Activated CD8-positive, alpha-beta memory T cell treated with anti-CD3 and anti-CD28 coated beads for 36 hours (primary cell): Measurements from ENCODE around the gene CKB. TPM values are rescaled to one million over a fixed set of nuclear protein-coding genes. Genes with fewer than 3 reads are reported as not detected.

ENCODE experiments used
- CTCF ChIA-PET: fragments of 350-600 bp; sonication (Branson Sonifier 250); formaldehyde crosslinking; loops from one replicate; lab custom pipeline; 2021; ENCODE audit warnings: antibody characterized with exemption; lab: Charles Lee
- POLR2A ChIA-PET: fragments of 350-600 bp; sonication (Branson Sonifier 250); formaldehyde crosslinking; loops from one replicate; lab custom pipeline; 2021; ENCODE audit warnings: antibody characterized with exemption; lab: Charles Lee
- total RNA-seq, 2 experiments: library from RNA; stranded (reverse); gene quantifications; one replicate each; pipeline ENCODE4 v1.2.3, GENCODE V29; 2021

CKB gene
- total RNA-seq, 2 experiments from 2014 or later: 1.7 to 3.0 TPM

- CTCF ChIA-PET: interaction anchor here (1.7 to 2.1 kb wide), 3 partner anchors 9 to 36 kb away, joined by 5 to 8 read pairs (median 7); no protein-coding TSS in a partner anchor
- POLR2A ChIA-PET: no interaction called here
Measured at GRCh38 chr14:103509864-103510723, 12.5 kb downstream of the CKB start.

- CTCF ChIA-PET: no interaction called here
Measured at GRCh38 chr14:103508521-103509329, 13.9 kb downstream of the CKB start.

DNA sequence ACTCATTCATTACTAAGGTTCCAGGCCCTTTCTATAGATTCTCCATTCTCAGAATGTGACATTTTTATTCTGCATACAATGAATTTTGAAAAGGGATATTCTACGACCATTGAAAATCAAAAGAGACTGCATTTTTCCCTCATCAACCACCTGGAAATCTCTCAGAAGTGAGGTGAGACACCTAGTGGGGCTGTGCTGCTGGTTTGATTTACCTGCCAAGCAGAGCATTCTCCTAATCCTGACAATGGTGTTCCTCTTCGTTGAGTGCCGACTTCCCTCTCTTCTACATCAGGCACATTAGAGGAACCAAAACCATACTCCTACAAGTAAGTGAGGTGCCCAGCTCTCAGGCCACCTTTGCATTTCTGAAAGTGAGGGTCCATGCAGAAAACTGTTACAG is 14.9 kb downstream of the CKB start:
- ChIA-PET CTCF (interaction anchor here (1.2 kb wide), 1 partner anchor 39 kb away, joined by 3 read pairs; no protein-coding TSS in a partner anchor), POLR2A (no interaction called here)

More at GRCh38 chr14:103508521-103509329, 13.9 kb downstream of the CKB start:
- POLR2A ChIA-PET: no interaction called here

GRCh38 chr14:103504991-103505565 is 17.6 kb downstream of the CKB start:
- ChIA-PET POLR2A (no interaction called here), CTCF (no interaction called here)

DNA sequence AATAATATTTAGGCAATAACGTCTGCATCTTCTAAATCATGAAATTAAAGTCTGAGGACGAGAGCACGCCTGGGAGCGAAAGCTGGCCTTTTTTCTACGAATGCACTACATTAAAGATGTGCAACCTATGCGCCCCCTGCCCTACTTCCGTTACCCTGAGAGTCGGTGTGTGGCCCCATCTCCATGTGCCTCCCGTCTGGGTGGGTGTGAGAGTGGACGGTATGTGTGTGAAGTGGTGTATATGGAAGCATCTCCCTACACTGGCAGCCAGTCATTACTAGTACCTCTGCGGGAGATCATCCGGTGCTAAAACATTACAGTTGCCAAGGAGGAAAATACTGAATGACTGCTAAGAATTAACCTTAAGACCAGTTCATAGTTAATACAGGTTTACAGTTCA is 19.3 kb downstream of the CKB start:
- ChIA-PET POLR2A (no interaction called here), CTCF (no interaction called here)

GRCh38 chr14:103502877-103503276 is 19.8 kb downstream of the CKB start:
- CTCF ChIA-PET: interaction anchor here (1.1 kb wide), 1 partner anchor 16 kb away, joined by 3 read pairs; no protein-coding TSS in a partner anchor
- POLR2A ChIA-PET: no interaction called here

- POLR2A ChIA-PET: no interaction called here
Measured at GRCh38 chr14:103501921-103502669, 20.5 kb downstream of the CKB start.

GRCh38 chr14:103501041-103501870 is 21.4 kb downstream of the CKB start:
- POLR2A ChIA-PET: no interaction called here
- CTCF ChIA-PET: interaction anchor here (1.4 kb wide), 1 partner anchor 60 kb away, joined by 4 read pairs; the partner anchor contains the start of gene BAG5

More at GRCh38 chr14:103501921-103502669, 20.5 kb downstream of the CKB start:
- CTCF ChIA-PET: interaction anchor here (1.1 kb wide), 1 partner anchor 17 kb away, joined by 3 read pairs; no protein-coding TSS in a partner anchor

- ChIA-PET CTCF (interaction anchor here (0.6 to 2.7 kb wide), 9 partner anchors 10 to 127 kb away, joined by 3 to 8 read pairs (median 5); partner anchors contain the start of gene BAG5), POLR2A (no interaction called here)
Measured at GRCh38 chr14:103500148-103500990, 22.3 kb downstream of the CKB start.

DNA sequence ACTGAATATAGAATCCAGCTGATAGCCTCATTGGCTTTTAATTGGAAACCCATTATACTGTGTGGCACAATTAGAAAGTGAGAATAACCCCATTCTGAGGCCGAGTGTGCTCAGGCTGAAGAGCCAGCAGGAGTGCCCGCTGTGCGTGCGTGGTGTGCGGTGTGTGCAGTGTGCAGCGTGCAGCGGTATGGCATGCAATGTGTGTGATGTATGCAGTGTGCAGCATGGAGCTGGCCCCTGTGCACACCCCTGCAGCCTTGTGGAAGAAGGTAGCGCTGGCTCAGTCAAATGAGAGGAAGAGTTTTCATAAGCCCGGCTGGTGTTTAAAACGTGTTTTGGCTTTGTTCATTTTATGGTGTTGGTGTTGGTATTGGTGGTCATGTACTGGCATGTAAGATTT is 22.9 kb downstream of the CKB start:
- ChIA-PET CTCF (interaction anchor here (1.0 to 2.7 kb wide), 7 partner anchors 10 to 62 kb away, joined by 3 to 8 read pairs (median 5); partner anchors contain the start of gene BAG5), POLR2A (no interaction called here)

GRCh38 chr14:103496776-103497175 is 25.9 kb downstream of the CKB start:
- POLR2A ChIA-PET: no interaction called here
- CTCF ChIA-PET: no interaction called here

GRCh38 chr14:103495854-103496253 is 26.8 kb downstream of the CKB start:
- POLR2A ChIA-PET: no interaction called here
- CTCF ChIA-PET: interaction anchor here (1.0 kb wide), 1 partner anchor 23 kb away, joined by 5 read pairs; no protein-coding TSS in a partner anchor

GRCh38 chr14:103492156-103492925 is 30.3 kb downstream of the CKB start:
- POLR2A ChIA-PET: no interaction called here
- CTCF ChIA-PET: interaction anchor here (1.2 kb wide), 1 partner anchor 26 kb away, joined by 3 read pairs; no protein-coding TSS in a partner anchor

DNA sequence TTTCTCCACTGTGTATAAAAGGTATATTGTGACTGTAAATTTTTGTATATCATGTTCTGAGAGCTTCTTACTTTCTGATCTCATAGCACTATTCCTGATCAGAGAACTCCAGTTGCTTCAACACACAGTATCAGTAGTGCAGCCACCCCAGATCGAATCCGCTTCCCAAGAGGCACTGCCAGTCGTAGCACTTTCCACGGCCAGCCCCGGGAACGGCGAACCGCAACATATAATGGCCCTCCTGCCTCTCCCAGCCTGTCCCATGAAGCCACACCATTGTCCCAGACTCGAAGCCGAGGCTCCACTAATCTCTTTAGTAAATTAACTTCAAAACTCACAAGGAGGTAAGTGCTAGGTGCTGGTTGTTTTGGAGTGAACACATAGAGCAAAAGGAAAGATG is 30.9 kb downstream of the CKB start:
- ChIA-PET CTCF (interaction anchor here (0.6 kb wide), 1 partner anchor 18 kb away, joined by 3 read pairs; no protein-coding TSS in a partner anchor), POLR2A (no interaction called here)

- ChIA-PET POLR2A (no interaction called here), CTCF (interaction anchor here (0.6 to 0.9 kb wide), 2 partner anchors 10 to 71 kb away, joined by 3 to 5 read pairs; no protein-coding TSS in a partner anchor)
Measured at GRCh38 chr14:103489621-103490020, 33.0 kb downstream of the CKB start.

- ChIA-PET POLR2A (no interaction called here), CTCF (interaction anchor here (0.6 to 0.9 kb wide), 2 partner anchors 11 to 71 kb away, joined by 3 to 5 read pairs; no protein-coding TSS in a partner anchor)
Measured at GRCh38 chr14:103488960-103489359, 33.7 kb downstream of the CKB start.
